ENCODE data around the gene PLXNB3. TPM values are rescaled to one million over a fixed set of nuclear protein-coding genes. Genes with fewer than 3 reads are reported as not detected.

PLXNB3 gene
- 7.7 and 9.2 TPM in 2 replicates for total RNA-seq

DNA sequence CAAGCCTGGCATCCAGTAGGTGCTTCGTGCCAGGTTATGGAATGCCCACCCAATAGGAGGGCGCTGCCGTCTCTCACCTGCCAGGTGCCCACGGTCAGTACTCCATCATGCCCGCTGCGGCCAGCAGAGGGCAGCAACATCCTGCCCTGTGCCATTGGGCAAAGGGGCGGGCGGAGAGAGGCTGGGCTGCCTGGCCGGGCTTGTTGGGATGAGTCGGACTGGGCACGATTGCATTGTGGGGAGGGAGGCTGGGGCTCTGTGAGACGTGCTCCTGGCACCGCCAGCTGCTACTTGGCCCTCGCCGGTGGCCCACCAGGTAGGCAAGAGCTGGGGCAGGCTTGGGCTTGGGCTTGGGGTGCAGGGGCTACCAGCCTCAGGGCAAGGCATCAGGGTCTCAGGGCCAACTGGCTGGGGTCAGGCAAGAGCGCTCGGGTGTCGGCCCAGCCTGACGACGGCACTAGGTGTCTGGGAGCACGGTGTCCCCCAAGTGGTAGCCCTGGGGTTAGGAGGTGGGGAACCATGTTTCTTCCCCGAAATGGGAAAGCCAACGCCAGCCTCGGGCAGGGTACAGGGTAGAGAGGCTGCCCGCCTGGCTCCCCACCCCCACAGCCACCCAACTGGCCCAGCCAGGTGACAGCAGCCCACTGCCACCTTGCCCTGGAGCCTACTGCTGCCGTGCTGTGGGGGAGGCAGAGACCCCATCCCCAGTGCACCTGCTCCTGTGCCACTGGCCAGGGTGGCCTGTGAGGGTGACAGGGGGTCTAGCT lies at the start of gene PLXNB3:
Gene PLXNB3, plus strand, starts transcription at position 261 of the 767 bp plus-strand sequence. CDS start 1,287 bp downstream, outside the sequence.

GRCh38 chrX:153724252-153725038 lies 39.6 kb upstream of the PLXNB3 start, which contains the start of the genes ABCD1 and BCAP31:
Gene ABCD1 (plus strand): TSS chrX:153724856. CDS start chrX:153725267, 411 bp downstream.
Gene BCAP31 (minus strand): TSS chrX:153724387. CDS start chrX:153723244, 1,143 bp downstream.

DNA sequence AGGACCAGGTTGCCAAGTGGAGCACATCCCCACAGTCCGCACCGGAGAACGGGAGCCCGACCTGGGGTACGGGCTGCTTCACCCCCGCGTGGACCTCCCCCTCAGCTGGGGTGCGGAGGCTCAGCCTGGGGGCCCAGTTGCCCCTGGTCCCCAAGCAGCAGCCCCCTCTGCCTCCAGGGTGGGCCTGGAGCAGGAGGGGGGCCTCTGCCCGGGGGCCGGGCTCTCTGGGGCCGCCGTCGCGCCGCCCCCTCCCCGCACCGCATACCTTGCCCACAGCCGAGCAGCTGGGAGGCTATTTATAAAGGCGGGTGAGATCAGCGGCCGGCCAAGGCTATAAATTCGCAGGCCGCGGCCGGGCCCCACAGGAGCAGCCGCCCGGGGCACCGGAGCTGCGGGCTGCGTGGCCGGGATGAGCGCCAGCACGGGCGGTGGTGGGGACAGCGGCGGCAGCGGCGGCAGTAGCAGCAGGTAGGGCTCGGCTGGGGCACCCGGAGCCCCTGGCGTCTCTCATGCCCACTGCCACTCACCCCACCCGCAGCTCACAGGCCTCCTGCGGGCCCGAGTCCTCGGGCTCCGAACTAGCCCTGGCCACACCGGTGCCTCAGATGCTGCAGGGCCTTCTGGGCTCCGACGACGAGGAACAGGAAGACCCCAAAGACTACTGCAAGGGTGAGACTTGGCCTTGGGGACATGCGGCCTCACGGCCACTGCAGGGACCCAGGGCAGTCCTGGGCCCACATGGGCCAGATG lies 16.8 kb downstream of the PLXNB3 start, which contains the start of gene SRPK3:
Gene SRPK3, plus strand, starts transcription at position 364 of the 750 bp plus-strand sequence. Its CDS starts 46 bp downstream, at position 410.

GRCh38 chrX:153794018-153794896 lies 30.2 kb downstream of the PLXNB3 start, which contains the start of the genes IDH3G and SSR4:
Gene IDH3G (minus strand): TSS chrX:153794375. CDS start chrX:153794326, 49 bp downstream.
Gene SSR4 (plus strand): TSS chrX:153794668. CDS start chrX:153794688, 20 bp downstream.

Other genes with a start within 250 kb of the PLXNB3 start
- 0.16 TPM in 1 of 2 replicates, not detected in the other for gene ATP2B3, start 246.6 kb upstream of the PLXNB3 start, total RNA-seq
- 24.5 and 28.6 TPM in 2 replicates for gene CCNQ, start 165.1 kb upstream of the PLXNB3 start, total RNA-seq
- gene DUSP9, start 117.0 kb upstream of the PLXNB3 start, total RNA-seq = not detected in 2 replicates
- 0.65 TPM in 1 of 2 replicates, not detected in the other for gene PNCK, start 90.4 kb upstream of the PLXNB3 start, total RNA-seq
- gene SLC6A8, start 76.3 kb upstream of the PLXNB3 start, total RNA-seq = 5.6 and 8.0 TPM in 2 replicates
- gene BCAP31, start 39.9 kb upstream of the PLXNB3 start, total RNA-seq = 83.4 and 90.6 TPM in 2 replicates
- gene ABCD1, start 39.4 kb upstream of the PLXNB3 start, total RNA-seq = 22.1 and 22.3 TPM in 2 replicates
- gene SRPK3, start 16.8 kb downstream of the PLXNB3 start, total RNA-seq = 0.16 and 0.61 TPM in 2 replicates
- 60.8 and 69.9 TPM in 2 replicates for gene IDH3G, start 30.1 kb downstream of the PLXNB3 start, total RNA-seq
- gene SSR4, start 30.4 kb downstream of the PLXNB3 start, total RNA-seq = 121 and 143 TPM in 2 replicates
- gene PDZD4, start 66.3 kb downstream of the PLXNB3 start, total RNA-seq = 1.6 and 1.8 TPM in 2 replicates
- gene L1CAM, start 121.9 kb downstream of the PLXNB3 start, total RNA-seq = 47.4 and 72.6 TPM in 2 replicates
- not detected in 2 replicates for gene AVPR2, start 140.4 kb downstream of the PLXNB3 start, total RNA-seq
- 3.0 and 6.8 TPM in 2 replicates for gene ARHGAP4, start 162.0 kb downstream of the PLXNB3 start, total RNA-seq
- 55.9 and 63.4 TPM in 2 replicates for gene NAA10, start 170.8 kb downstream of the PLXNB3 start, total RNA-seq
- 5.5 and 6.2 TPM in 2 replicates for gene RENBP, start 180.4 kb downstream of the PLXNB3 start, total RNA-seq
- 32.9 and 33.0 TPM in 2 replicates for gene HCFC1, start 207.6 kb downstream of the PLXNB3 start, total RNA-seq
- gene TMEM187, start 208.5 kb downstream of the PLXNB3 start, total RNA-seq = 7.0 and 7.3 TPM in 2 replicates

All from hair follicle dermal papilla cell (primary cell).